Measurements from ENCODE around the gene BRAP. TPM values are rescaled to one million over a fixed set of nuclear protein-coding genes. Genes with fewer than 3 reads are reported as not detected.

Gene BRAP
- total RNA-seq, 1 experiment from 2014 or later, result 23.6 TPM

- DNase-seq (ENCODE audit: low spot score), result peak; percentile 3
- intact Hi-C loops (cut with micrococcal nuclease; ENCODE audit: unreplicated experiment), result no loop called here
- no peaks in the 10 kb centered on the region for H3K9me3 ChIP-seq (ENCODE audit: low read depth, low read length, poor library complexity, severe bottlenecking)
- ChIA-PET POLR2A (ENCODE audit: low non-redundant PET) (no interaction called here), CTCF (no interaction called here)
- H3K4me3 ChIP-seq (ENCODE audit: low read depth, low read length, poor library complexity, severe bottlenecking), result no peak overlapping the region
- H3K4me1 ChIP-seq (ENCODE audit: insufficient read depth, low read length, poor library complexity, severe bottlenecking), result peaks cover 25% of the 10 kb centered on the region
- TF ChIP-seq CTCF (conservative IDR thresholded peaks at IDR 0.05; ENCODE audit: low read depth, low read length), result no peak
- TF ChIP-seq EZH2 (IDR thresholded peaks at IDR 0.05; ENCODE audit: borderline replicate concordance, low read depth, low read length, poor library complexity, severe bottlenecking), result no peak
- peak overlapping the region; percentile 89 for H3K27ac ChIP-seq (ENCODE audit: low read depth, low read length, poor library complexity, severe bottlenecking)
- no peaks in the 10 kb centered on the region for H3K36me3 ChIP-seq (ENCODE audit: insufficient read depth, low read length, poor library complexity, severe bottlenecking)
- H3K27me3 ChIP-seq (replicated peaks; ENCODE audit: insufficient read depth, low read depth, low read length, poor library complexity), result no peaks in the 10 kb centered on the region
- BruUV-seq (replicated peaks), result no TSS peak
These were observed 50.2 kb downstream of the BRAP start for GRCh38 chr12:111635524-111635923.

DNA sequence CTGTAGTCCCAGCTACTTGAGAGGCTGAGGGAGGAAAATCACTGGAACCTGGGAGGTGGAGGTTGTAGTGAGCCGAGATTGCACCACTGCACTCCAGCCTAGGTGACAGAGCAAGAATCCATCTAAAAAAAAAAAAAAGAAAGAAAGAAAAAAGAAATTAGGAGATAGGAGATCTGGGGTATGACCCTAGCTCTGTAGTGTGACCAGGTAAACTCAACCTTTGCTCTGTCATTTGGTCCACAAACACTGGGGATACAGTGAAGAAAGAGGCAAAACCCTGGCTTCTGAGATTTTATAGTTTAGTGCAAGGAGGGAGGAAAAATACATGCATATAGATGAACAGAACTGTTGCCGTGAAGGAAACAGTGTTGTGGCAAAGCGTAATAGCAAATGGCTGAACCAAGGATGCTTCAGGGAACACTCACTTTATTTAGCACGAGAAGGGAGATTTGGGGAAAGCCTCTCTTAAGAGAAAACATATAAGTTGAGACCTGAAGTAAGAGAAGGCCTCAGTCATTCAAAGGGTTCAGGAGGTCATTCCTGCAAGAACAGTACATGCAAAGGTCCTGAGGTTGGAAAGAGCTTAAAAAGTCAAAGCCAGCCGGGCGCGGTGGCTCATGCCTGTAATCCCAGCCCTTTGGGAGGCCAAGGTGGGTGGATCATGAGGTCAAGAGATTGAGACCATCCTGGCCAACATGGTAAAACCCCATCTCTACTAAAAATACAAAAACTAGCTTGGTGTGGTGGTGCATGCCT is 57.1 kb downstream of the BRAP start:
- H3K36me3 ChIP-seq (ENCODE audit: insufficient read depth, low read length, poor library complexity, severe bottlenecking), result no peaks in the 10 kb centered on the region
- POLR2A ChIA-PET (ENCODE audit: low non-redundant PET), result no interaction called here
- CTCF ChIA-PET, result interaction anchor here (0.6 kb wide), 1 partner anchor 194 kb away, joined by 4 read pairs; no protein-coding TSS in a partner anchor
- intact Hi-C loops (cut with micrococcal nuclease; ENCODE audit: unreplicated experiment), result no loop called here
- no peaks in the 10 kb centered on the region for H3K9me3 ChIP-seq (ENCODE audit: low read depth, low read length, poor library complexity, severe bottlenecking)
- H3K4me1 ChIP-seq (ENCODE audit: insufficient read depth, low read length, poor library complexity, severe bottlenecking), result no peaks in the 10 kb centered on the region
- H3K27ac ChIP-seq (ENCODE audit: low read depth, low read length, poor library complexity, severe bottlenecking), result no peak overlapping the region
- H3K27me3 ChIP-seq (replicated peaks; ENCODE audit: insufficient read depth, low read depth, low read length, poor library complexity), result no peaks in the 10 kb centered on the region
- BruUV-seq (replicated peaks), result no TSS peak
- DNase-seq (ENCODE audit: low spot score), result no peak
- no peak overlapping the region for H3K4me3 ChIP-seq (ENCODE audit: low read depth, low read length, poor library complexity, severe bottlenecking)
- TF ChIP-seq EZH2 (IDR thresholded peaks at IDR 0.05; ENCODE audit: borderline replicate concordance, low read depth, low read length, poor library complexity, severe bottlenecking), result no peak
- no peak for TF ChIP-seq CTCF (conservative IDR thresholded peaks at IDR 0.05; ENCODE audit: low read depth, low read length)

- H3K9me3 ChIP-seq (ENCODE audit: low read depth, low read length, poor library complexity, severe bottlenecking), result no peaks in the 10 kb centered on the region
- H3K4me1 ChIP-seq (ENCODE audit: insufficient read depth, low read length, poor library complexity, severe bottlenecking), result no peaks in the 10 kb centered on the region
- H3K36me3 ChIP-seq (ENCODE audit: insufficient read depth, low read length, poor library complexity, severe bottlenecking), result no peaks in the 10 kb centered on the region
- BruUV-seq (replicated peaks), result no TSS peak
- no peaks in the 10 kb centered on the region for H3K27me3 ChIP-seq (replicated peaks; ENCODE audit: insufficient read depth, low read depth, low read length, poor library complexity)
- H3K4me3 ChIP-seq (ENCODE audit: low read depth, low read length, poor library complexity, severe bottlenecking), result no peak overlapping the region
- no peak for DNase-seq (ENCODE audit: low spot score)
- ChIA-PET CTCF (no interaction called here), POLR2A (ENCODE audit: low non-redundant PET) (no interaction called here)
- TF ChIP-seq CTCF (conservative IDR thresholded peaks at IDR 0.05; ENCODE audit: low read depth, low read length) (no peak), EZH2 (IDR thresholded peaks at IDR 0.05; ENCODE audit: borderline replicate concordance, low read depth, low read length, poor library complexity, severe bottlenecking) (no peak)
- no peak overlapping the region for H3K27ac ChIP-seq (ENCODE audit: low read depth, low read length, poor library complexity, severe bottlenecking)
- intact Hi-C loops (cut with micrococcal nuclease; ENCODE audit: unreplicated experiment), result no loop called here
These were observed 59.5 kb downstream of the BRAP start for GRCh38 chr12:111626230-111626629.

Measured in A673 (cell line).